HepG2 (cell line): Measurements from ENCODE around the gene DDX54. TPM values are rescaled to one million over a fixed set of nuclear protein-coding genes. Genes with fewer than 3 reads are reported as not detected.
A peak's percentile ranks its signal among the peaks of the same experiment; 100 is the strongest.

Experiments
- ATAC-seq: fragments of 200-7000 bp; cut with Tn5 transposase; 3 replicates; pipeline ENCODE4 v1.9.1; 2020; ENCODE audit warnings: mild to moderate bottlenecking, moderate library complexity
- BruUV-seq: library from RNA; stranded (reverse); fragments of 400-500 nt; replicated peaks from 2 replicates; lab custom pipeline; 2021; lab: Mats Ljungman, UMichigan
- CTCF ChIA-PET: fragments of 300-600 bp; formaldehyde crosslinking; extraction: SDS; loops from one replicate; lab custom pipeline; 2021; ENCODE audit warnings: low total read pairs, inconsistent platforms, low intra/inter-chr PET ratio; lab: Yijun Ruan, JAX
- POLR2A ChIA-PET: fragments of 350-600 bp; sonication (Branson Sonifier 250); formaldehyde crosslinking; loops from one replicate; lab custom pipeline; 2020; ENCODE audit warnings: antibody characterized with exemption, inconsistent platforms; lab: Yijun Ruan, JAX
- DNase-seq: peaks from one replicate; pipeline ENCODE4 v3.0.0-alpha.2; 2015; ENCODE audit warnings: low spot score
- FAIRE-seq: peaks from 3 replicates; lab custom pipeline; 2011; peaks lifted over from hg19 to GRCh38; lab: Jason Lieb, UNC
- H2AFZ ChIP-seq: one replicate; pipeline ENCODE4 v1.6.1; 2011; ENCODE audit warnings: low read length, inconsistent platforms
- H3K27ac ChIP-seq: fragments of 300-600 bp; 3 replicates; pipeline ENCODE4 v1.8.0; 2011; ENCODE audit warnings: mixed run types, mild to moderate bottlenecking, mixed read lengths, low read length, inconsistent platforms; ENCODE audit not compliant: insufficient read depth; ENCODE audit errors: extremely low read length
- H3K27me3 ChIP-seq, 2 experiments: fragments of 200-600 bp in 1 of 2; 2 replicates in 1 of 2; 3 replicates in 1 of 2; pipeline versions ENCODE4 v1.6.0 to v1.8.0; 2011; ENCODE audit warnings: low read length in 2 of 2, mild to moderate bottlenecking in 2 of 2, moderate library complexity in 2 of 2, inconsistent platforms in 1 of 2; ENCODE audit not compliant: insufficient read depth in 2 of 2, control insufficient read depth in 1 of 2
- H3K36me3 ChIP-seq, 2 experiments: fragments of 200-600 bp in 1 of 2; replicated peaks in 1 of 2; 2 replicates in 1 of 2; 3 replicates in 1 of 2; pipeline versions ENCODE4 v1.5.1 to v1.8.0; 2011; ENCODE audit warnings: low read length in 2 of 2, inconsistent platforms in 1 of 2; ENCODE audit not compliant: insufficient read depth in 2 of 2, control insufficient read depth in 1 of 2
- H3K4me1 ChIP-seq: 2 replicates; pipeline ENCODE4 v1.5.1; 2012; ENCODE audit warnings: low read length, inconsistent platforms; ENCODE audit not compliant: insufficient read depth
- H3K4me2 ChIP-seq: 2 replicates; pipeline ENCODE4 v1.6.0; 2011; ENCODE audit warnings: low read depth, low read length, inconsistent platforms
- H3K4me3 ChIP-seq, 3 experiments: fragments of 200-600 bp in 1 of 3; sonication (generic), shearing (Covaris generic) in 1 of 3; replicated peaks in 1 of 3; 2 replicates each; pipeline ENCODE4 v1.5.1; 2011 to 2016; ENCODE audit warnings: low read length in 3 of 3, inconsistent platforms in 2 of 3, low read depth in 2 of 3, mild to moderate bottlenecking in 2 of 3, control low read depth in 1 of 3, mixed read lengths in 1 of 3; ENCODE audit not compliant: insufficient read depth in 1 of 3
- H3K79me2 ChIP-seq: one replicate; pipeline ENCODE4 v1.6.1; 2011; ENCODE audit warnings: low read length, inconsistent platforms; ENCODE audit not compliant: insufficient read depth
- H3K9ac ChIP-seq: 2 replicates; pipeline ENCODE4 v1.6.0; 2011; ENCODE audit warnings: mild to moderate bottlenecking, low read depth, low read length, inconsistent platforms; ENCODE audit not compliant: insufficient read depth
- H3K9me3 ChIP-seq: 2 replicates; pipeline ENCODE4 v1.5.1; 2012; ENCODE audit warnings: mild to moderate bottlenecking, low read length
- H4K20me1 ChIP-seq: 2 replicates; pipeline ENCODE4 v1.6.0; 2011; ENCODE audit warnings: inconsistent platforms, mild to moderate bottlenecking, low read length, moderate library complexity; ENCODE audit not compliant: insufficient read depth
- IRF2 ChIP-seq: IDR thresholded peaks from 2 replicates; pipeline ENCODE4 v1.6.1; 2018; ENCODE audit warnings: missing genetic modification reagents, missing compliant biosample characterization
- POLR2G ChIP-seq: fragments of 200-400 bp; formaldehyde crosslinking; IDR thresholded peaks from 2 replicates; pipeline ENCODE4 v1.6.1; 2018; ENCODE audit warnings: mild to moderate bottlenecking, low read depth, low read length, moderate library complexity
- PRPF4 ChIP-seq: fragments of 200-400 bp; formaldehyde crosslinking; IDR thresholded peaks from 2 replicates; pipeline ENCODE4 v1.6.1; 2016; ENCODE audit warnings: low read length, low read depth; ENCODE audit not compliant: poor library complexity, severe bottlenecking
- RAD21 ChIP-seq: fragments of 450-650 bp; formaldehyde crosslinking; IDR thresholded peaks from 2 replicates; pipeline ENCODE4 v1.5.0; 2020; ENCODE audit warnings: mild to moderate bottlenecking
- RARA ChIP-seq: IDR thresholded peaks from 2 replicates; pipeline ENCODE4 v1.6.1; 2016; ENCODE audit warnings: missing genetic modification reagents, missing compliant biosample characterization
- RFX1 ChIP-seq: fragments of 450-650 bp; IDR thresholded peaks from 2 replicates; pipeline ENCODE4 v1.6.1; 2017
- SMC3 ChIP-seq: IDR thresholded peaks from 2 replicates; pipeline ENCODE4 v1.6.1; 2011; ENCODE audit warnings: low read length, improper control_type of control experiment
- SRF ChIP-seq: IDR thresholded peaks from 2 replicates; pipeline ENCODE4 v1.6.1; 2011; ENCODE audit warnings: mild to moderate bottlenecking, low read depth, low read length, moderate library complexity
- TCF7 ChIP-seq: sonication (generic); IDR thresholded peaks from 2 replicates; pipeline ENCODE4 v1.6.1; 2016; ENCODE audit warnings: antibody characterized with exemption, low read depth
- TCF7L2 ChIP-seq: IDR thresholded peaks from 2 replicates; pipeline ENCODE4 v1.6.1; 2011; ENCODE audit warnings: mild to moderate bottlenecking, low read depth, low read length, moderate library complexity
- ZNF143 ChIP-seq: sonication (generic); formaldehyde crosslinking; IDR thresholded peaks from 2 replicates; pipeline ENCODE4 v1.4.0; 2020; ENCODE audit warnings: missing genetic modification reagents
- ZNF33B ChIP-seq: sonication (generic); formaldehyde crosslinking; IDR thresholded peaks from 2 replicates; pipeline ENCODE4 v1.5.1; 2020; ENCODE audit warnings: mild to moderate bottlenecking, missing genetic modification reagents
- ZNF891 ChIP-seq: sonication (generic); formaldehyde crosslinking; IDR thresholded peaks from 2 replicates; pipeline ENCODE4 v1.5.0; 2020; ENCODE audit warnings: mild to moderate bottlenecking, missing genetic modification reagents
- WGBS: methylation state at CpG from one replicate; pipeline ENCODE4 v1.1.6; 2017; ENCODE audit warnings: low lambda C conversion rate; 5-methylcytosine and 5-hydroxymethylcytosine counted together
- in situ Hi-C: cut with HindIII; loops from 2 replicates; pipeline ENCODE4 v1.10.0; 2017; ENCODE audit warnings: low pct_unique_long_range_greater_than_20kb; ENCODE audit not compliant: extremely low pct_ligation_motif_present
- intact Hi-C: fragments of 100-400 bp; cut with micrococcal nuclease; formaldehyde crosslinking; loops from one replicate; pipeline ENCODE4 v1.10.0; 2022; ENCODE audit not compliant: unreplicated experiment
- polyA plus RNA-seq, 8 experiments: library from polyadenylated mRNA; depleted of rRNA in 3 of 8; stranded (reverse) in 7 of 8; unstranded in 1 of 8; fragments of >200 nt; fragmentation: Illumina TruSeq in 4 of 8; extraction: Trizol in 4 of 8; gene quantifications; 2 replicates each; pipeline versions ENCODE4 v1.2.1 to v1.2.3, GENCODE V29; 2011 to 2016; ENCODE audit warnings: low read depth in 4 of 8, missing spikeins in 1 of 8, mixed read lengths in 1 of 8; ENCODE audit not compliant: insufficient read depth in 1 of 8
- total RNA-seq, 5 experiments: library from RNA; depleted of rRNA; stranded (reverse); fragments of >200 nt; fragmentation: Illumina TruSeq; extraction: Trizol; gene quantifications; 2 replicates each; pipeline ENCODE4 v1.2.3, GENCODE V29; 2016; ENCODE audit warnings: low read depth in 1 of 5
- TF ChIP-seq, protein P1 (sequence below): sonication (generic); formaldehyde crosslinking; IDR thresholded peaks from 2 replicates; pipeline ENCODE4 v1.4.0; 2020; ENCODE audit warnings: mild to moderate bottlenecking, missing genetic modification reagents

DDX54 gene
- total and polyA plus RNA-seq, 2 of the 13 experiments (the other 11 are each of a cell fraction or from before 2014, with no cell fraction given) = 59.7 to 61.1 TPM

DNA sequence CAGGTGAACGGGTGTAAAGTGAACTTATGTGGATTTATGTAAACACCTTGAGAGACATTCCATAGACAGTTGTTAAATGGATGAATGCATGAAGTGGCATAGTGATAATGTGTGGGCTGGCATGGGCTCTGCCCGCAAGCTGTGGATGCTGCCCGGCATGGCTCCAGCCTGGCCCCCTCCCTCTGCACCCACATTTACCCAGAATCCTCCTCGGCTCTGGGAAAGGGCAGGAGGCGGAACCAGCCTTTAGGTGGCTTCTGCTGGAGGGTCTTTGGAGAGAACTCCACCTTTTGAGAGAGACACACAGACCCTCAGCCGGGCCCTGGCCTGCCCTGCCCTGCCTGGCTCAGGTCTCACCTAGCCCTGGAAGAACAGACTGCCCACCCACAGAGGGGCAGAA is 68.4 kb downstream of the DDX54 start:
- POLR2A ChIA-PET = no interaction called here
- Histone ChIP-seq H2AFZ (no peak overlapping the region), H3K27me3 (peaks cover 0 to 12% of the 10 kb centered on the region in 2 experiments; a peak in 1 of 5 replicates), H3K27ac (no peak overlapping the region), H3K79me2 (no peaks in the 10 kb centered on the region), H3K4me3 (no peak overlapping the region), H4K20me1 (no peaks in the 10 kb centered on the region)
- 0% methylated on average over 2 of the region's 6 CpGs for WGBS
- BruUV-seq = no TSS peak
- CTCF ChIA-PET = no interaction called here
- peak; percentile 70 for TF ChIP-seq ZNF143 (CRISPR knock-in tag)
- TF ChIP-seq RAD21 (CRISPR knock-in tag) = no peak
- TF ChIP-seq, all 625 proteins: peak for 1
- intact Hi-C loops = no loop called here
- Histone ChIP-seq H3K9me3 (no peaks in the 10 kb centered on the region), H3K4me2 (no peak overlapping the region), H3K36me3 (no peaks in the 10 kb centered on the region), H3K4me1 (no peaks in the 10 kb centered on the region), H3K9ac (no peak overlapping the region)
- FAIRE-seq (no peak), ATAC-seq (no peak; the same call in 2 of the 3 replicates), DNase-seq (no peak)
- in situ Hi-C loops = no loop called here

DNA sequence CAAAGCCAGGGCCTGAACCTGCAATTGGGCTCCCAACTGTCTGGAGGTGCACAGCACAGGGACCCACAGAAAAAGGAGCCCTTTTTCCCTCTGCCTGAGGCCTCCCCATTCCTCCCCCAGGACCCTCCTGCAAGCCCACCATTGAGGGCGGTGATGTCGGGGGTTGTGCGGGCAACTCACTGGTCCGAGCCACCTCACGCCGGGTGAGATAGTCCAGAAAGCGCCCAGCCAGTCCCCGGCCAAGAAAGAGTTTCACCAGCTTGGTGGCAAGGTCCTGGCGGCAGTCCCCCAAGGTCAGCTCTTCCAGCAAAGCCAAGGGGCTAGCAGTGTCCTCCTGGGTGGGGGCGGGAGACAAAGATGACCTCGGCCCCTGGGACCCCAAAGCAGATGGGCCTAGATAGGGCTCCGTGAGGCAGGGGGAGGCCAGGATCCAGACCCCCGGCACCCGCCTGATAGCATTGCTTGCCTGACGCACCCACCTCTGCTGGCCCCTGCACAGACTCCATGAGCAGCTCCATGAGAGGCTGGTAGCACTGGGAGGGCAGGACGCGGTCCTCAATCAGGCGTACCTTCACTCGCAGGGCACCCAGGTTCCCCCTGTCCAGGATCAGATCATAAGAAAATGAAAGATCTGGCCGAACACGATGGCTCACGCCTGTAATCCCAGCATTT is 69.7 kb downstream of the DDX54 start:
- ChIA-PET CTCF (no interaction called here), POLR2A (no interaction called here)
- FAIRE-seq (no peak), DNase-seq (no peak), ATAC-seq (no peak; the same call in 2 of the 3 replicates)
- 38% methylated on average over 6 of the region's 22 CpGs for WGBS
- no peaks in the 10 kb centered on the region for H4K20me1 ChIP-seq
- no peak overlapping the region for H3K4me3 ChIP-seq
- H3K27ac ChIP-seq = no peak overlapping the region
- H3K9me3 ChIP-seq = no peaks in the 10 kb centered on the region
- in situ Hi-C loops (no loop called here), intact Hi-C loops (no loop called here)
- no peaks in the 10 kb centered on the region for H3K79me2 ChIP-seq
- no peaks in the 10 kb centered on the region for H3K36me3 ChIP-seq
- H3K27me3 ChIP-seq = peaks cover 0 to 10% of the 10 kb centered on the region in 2 experiments; a peak in 1 of 5 replicates
- TF ChIP-seq RFX1 = no peak
- no peak for TF ChIP-seq SMC3
- no peak for TF ChIP-seq RARA (CRISPR knock-in tag)
- TF ChIP-seq IRF2 (CRISPR knock-in tag) = no peak
- TF ChIP-seq ZNF891 (CRISPR knock-in tag) = no peak
- TF ChIP-seq SRF = no peak
- TF ChIP-seq, protein P1, sequence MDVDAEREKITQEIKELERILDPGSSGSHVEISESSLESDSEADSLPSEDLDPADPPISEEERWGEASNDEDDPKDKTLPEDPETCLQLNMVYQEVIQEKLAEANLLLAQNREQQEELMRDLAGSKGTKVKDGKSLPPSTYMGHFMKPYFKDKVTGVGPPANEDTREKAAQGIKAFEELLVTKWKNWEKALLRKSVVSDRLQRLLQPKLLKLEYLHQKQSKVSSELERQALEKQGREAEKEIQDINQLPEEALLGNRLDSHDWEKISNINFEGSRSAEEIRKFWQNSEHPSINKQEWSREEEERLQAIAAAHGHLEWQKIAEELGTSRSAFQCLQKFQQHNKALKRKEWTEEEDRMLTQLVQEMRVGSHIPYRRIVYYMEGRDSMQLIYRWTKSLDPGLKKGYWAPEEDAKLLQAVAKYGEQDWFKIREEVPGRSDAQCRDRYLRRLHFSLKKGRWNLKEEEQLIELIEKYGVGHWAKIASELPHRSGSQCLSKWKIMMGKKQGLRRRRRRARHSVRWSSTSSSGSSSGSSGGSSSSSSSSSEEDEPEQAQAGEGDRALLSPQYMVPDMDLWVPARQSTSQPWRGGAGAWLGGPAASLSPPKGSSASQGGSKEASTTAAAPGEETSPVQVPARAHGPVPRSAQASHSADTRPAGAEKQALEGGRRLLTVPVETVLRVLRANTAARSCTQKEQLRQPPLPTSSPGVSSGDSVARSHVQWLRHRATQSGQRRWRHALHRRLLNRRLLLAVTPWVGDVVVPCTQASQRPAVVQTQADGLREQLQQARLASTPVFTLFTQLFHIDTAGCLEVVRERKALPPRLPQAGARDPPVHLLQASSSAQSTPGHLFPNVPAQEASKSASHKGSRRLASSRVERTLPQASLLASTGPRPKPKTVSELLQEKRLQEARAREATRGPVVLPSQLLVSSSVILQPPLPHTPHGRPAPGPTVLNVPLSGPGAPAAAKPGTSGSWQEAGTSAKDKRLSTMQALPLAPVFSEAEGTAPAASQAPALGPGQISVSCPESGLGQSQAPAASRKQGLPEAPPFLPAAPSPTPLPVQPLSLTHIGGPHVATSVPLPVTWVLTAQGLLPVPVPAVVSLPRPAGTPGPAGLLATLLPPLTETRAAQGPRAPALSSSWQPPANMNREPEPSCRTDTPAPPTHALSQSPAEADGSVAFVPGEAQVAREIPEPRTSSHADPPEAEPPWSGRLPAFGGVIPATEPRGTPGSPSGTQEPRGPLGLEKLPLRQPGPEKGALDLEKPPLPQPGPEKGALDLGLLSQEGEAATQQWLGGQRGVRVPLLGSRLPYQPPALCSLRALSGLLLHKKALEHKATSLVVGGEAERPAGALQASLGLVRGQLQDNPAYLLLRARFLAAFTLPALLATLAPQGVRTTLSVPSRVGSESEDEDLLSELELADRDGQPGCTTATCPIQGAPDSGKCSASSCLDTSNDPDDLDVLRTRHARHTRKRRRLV (CRISPR knock-in tag) = no peak
- TF ChIP-seq ZNF33B (CRISPR knock-in tag) = no peak
- TF ChIP-seq TCF7L2 = no peak
- no peak for TF ChIP-seq POLR2G
- no peak for TF ChIP-seq TCF7
- no peak for TF ChIP-seq PRPF4
- H3K4me2 ChIP-seq = no peak overlapping the region
- H3K4me1 ChIP-seq = no peaks in the 10 kb centered on the region
- no peak overlapping the region for H3K9ac ChIP-seq
- BruUV-seq = no TSS peak
- no peak overlapping the region for H2AFZ ChIP-seq
